Measurements from ENCODE around the gene MAT2B. TPM values are rescaled to one million over a fixed set of nuclear protein-coding genes. Genes with fewer than 3 reads are reported as not detected.

MAT2B gene
- total and polyA plus RNA-seq, 2 of the 13 experiments (the other 11 are each of a cell fraction or from before 2014, with no cell fraction given) = 20.2 to 37.1 TPM

DNA sequence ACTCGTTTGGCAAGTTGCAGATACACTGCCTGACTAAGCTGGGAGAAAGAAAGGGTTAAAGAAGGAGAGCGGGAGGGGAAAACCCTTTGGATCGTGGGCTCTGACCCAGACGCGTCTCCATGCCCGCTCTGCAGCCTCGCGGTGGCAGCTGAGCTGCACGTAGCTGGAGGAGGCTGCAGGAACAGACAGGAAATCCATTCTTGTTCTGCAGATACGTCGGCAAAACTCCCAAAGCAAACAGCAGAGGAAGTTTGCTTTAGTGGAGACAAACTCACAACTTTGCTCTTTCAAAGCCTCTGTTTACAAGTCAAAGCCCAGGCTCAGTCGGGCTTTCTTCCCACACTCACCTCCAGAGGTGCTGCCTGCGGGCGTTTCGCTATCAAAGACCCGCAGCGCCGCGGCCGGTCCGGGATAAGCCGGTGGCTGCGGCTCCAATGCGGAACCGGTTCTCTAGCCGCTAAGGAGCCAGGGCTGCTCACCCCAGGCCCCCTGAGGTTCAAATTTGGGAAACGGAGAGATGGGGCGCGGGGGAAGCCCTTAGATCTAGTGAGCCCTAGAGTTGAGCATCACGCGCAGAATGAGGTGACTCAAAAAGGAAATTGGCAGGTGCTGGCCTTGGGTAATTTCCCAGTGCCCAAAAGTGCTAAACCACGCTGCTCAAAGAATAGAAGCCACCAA is 60.7 kb downstream of the MAT2B start (continued):
- TF ChIP-seq HOXA9 (CRISPR knock-in tag; IDR thresholded peaks at IDR 0.05; ENCODE audit: borderline replicate concordance) (no peak), SALL1 (CRISPR knock-in tag; IDR thresholded peaks at IDR 0.05) (peak; percentile 46), ASH2L (IDR thresholded peaks at IDR 0.05; ENCODE audit: insufficient read length, low read depth, low read length) (peak; percentile 32), ZFP36L2 (CRISPR knock-in tag; IDR thresholded peaks at IDR 0.05) (no peak), ZNF761 (CRISPR knock-in tag; conservative IDR thresholded peaks at IDR 0.05) (peak; percentile 87; the same call in 1 of the 2 replicates), PCBP2 (optimal IDR thresholded peaks at IDR 0.05; ENCODE audit: low read depth, low read length, poor library complexity, severe bottlenecking) (no peak), ZNF17 (CRISPR knock-in tag; IDR thresholded peaks at IDR 0.05) (no peak), ZNF605 (CRISPR knock-in tag; IDR thresholded peaks at IDR 0.05) (peak; percentile 66), ZNF652 (CRISPR knock-in tag; IDR thresholded peaks at IDR 0.05; ENCODE audit: borderline replicate concordance, low read depth) (peak; percentile 95), ZNF562 (CRISPR knock-in tag; IDR thresholded peaks at IDR 0.05; ENCODE audit: borderline replicate concordance) (no peak), ZNF501 (CRISPR knock-in tag; IDR thresholded peaks at IDR 0.05) (peak; percentile 19; the same call in 1 of the 2 replicates), NCOR1 (IDR thresholded peaks at IDR 0.05; ENCODE audit: borderline replicate concordance, low read length) (no peak), SAP130 (CRISPR knock-in tag; IDR thresholded peaks at IDR 0.05; ENCODE audit: low read depth) (peak; percentile 43), PHB2 (IDR thresholded peaks at IDR 0.05; ENCODE audit: partially characterized antibody) (no peak), ZFP37 (CRISPR knock-in tag; IDR thresholded peaks at IDR 0.05; ENCODE audit: borderline replicate concordance) (0 out of 2 replicates have a peak, but pooled peaks have one; percentile 28)
- TF ChIP-seq, protein P1, sequence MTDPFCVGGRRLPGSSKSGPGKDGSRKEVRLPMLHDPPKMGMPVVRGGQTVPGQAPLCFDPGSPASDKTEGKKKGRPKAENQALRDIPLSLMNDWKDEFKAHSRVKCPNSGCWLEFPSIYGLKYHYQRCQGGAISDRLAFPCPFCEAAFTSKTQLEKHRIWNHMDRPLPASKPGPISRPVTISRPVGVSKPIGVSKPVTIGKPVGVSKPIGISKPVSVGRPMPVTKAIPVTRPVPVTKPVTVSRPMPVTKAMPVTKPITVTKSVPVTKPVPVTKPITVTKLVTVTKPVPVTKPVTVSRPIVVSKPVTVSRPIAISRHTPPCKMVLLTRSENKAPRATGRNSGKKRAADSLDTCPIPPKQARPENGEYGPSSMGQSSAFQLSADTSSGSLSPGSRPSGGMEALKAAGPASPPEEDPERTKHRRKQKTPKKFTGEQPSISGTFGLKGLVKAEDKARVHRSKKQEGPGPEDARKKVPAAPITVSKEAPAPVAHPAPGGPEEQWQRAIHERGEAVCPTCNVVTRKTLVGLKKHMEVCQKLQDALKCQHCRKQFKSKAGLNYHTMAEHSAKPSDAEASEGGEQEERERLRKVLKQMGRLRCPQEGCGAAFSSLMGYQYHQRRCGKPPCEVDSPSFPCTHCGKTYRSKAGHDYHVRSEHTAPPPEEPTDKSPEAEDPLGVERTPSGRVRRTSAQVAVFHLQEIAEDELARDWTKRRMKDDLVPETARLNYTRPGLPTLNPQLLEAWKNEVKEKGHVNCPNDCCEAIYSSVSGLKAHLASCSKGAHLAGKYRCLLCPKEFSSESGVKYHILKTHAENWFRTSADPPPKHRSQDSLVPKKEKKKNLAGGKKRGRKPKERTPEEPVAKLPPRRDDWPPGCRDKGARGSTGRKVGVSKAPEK (CRISPR knock-in tag; IDR thresholded peaks at IDR 0.05; ENCODE audit: borderline replicate concordance) = no peak
- TF ChIP-seq, protein P2, sequence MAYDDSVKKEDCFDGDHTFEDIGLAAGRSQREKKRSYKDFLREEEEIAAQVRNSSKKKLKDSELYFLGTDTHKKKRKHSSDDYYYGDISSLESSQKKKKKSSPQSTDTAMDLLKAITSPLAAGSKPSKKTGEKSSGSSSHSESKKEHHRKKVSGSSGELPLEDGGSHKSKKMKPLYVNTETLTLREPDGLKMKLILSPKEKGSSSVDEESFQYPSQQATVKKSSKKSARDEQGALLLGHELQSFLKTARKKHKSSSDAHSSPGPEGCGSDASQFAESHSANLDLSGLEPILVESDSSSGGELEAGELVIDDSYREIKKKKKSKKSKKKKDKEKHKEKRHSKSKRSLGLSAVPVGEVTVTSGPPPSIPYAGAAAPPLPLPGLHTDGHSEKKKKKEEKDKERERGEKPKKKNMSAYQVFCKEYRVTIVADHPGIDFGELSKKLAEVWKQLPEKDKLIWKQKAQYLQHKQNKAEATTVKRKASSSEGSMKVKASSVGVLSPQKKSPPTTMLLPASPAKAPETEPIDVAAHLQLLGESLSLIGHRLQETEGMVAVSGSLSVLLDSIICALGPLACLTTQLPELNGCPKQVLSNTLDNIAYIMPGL (CRISPR knock-in tag; IDR thresholded peaks at IDR 0.05; ENCODE audit: borderline replicate concordance in 1 of 2, low read depth in 1 of 2) = peak in 1 of 2 experiments; percentile 53; a peak in 2 of 4 replicates
- TF ChIP-seq, protein P3, sequence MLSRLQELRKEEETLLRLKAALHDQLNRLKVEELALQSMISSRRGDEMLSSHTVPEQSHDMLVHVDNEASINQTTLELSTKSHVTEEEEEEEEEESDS (CRISPR knock-in tag; IDR thresholded peaks at IDR 0.05; ENCODE audit: borderline replicate concordance) = no peak
- TF ChIP-seq, protein P4, sequence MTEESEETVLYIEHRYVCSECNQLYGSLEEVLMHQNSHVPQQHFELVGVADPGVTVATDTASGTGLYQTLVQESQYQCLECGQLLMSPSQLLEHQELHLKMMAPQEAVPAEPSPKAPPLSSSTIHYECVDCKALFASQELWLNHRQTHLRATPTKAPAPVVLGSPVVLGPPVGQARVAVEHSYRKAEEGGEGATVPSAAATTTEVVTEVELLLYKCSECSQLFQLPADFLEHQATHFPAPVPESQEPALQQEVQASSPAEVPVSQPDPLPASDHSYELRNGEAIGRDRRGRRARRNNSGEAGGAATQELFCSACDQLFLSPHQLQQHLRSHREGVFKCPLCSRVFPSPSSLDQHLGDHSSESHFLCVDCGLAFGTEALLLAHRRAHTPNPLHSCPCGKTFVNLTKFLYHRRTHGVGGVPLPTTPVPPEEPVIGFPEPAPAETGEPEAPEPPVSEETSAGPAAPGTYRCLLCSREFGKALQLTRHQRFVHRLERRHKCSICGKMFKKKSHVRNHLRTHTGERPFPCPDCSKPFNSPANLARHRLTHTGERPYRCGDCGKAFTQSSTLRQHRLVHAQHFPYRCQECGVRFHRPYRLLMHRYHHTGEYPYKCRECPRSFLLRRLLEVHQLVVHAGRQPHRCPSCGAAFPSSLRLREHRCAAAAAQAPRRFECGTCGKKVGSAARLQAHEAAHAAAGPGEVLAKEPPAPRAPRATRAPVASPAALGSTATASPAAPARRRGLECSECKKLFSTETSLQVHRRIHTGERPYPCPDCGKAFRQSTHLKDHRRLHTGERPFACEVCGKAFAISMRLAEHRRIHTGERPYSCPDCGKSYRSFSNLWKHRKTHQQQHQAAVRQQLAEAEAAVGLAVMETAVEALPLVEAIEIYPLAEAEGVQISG (CRISPR knock-in tag; IDR thresholded peaks at IDR 0.05) = peak; percentile 44; the same call in 1 of the 2 replicates
- TF ChIP-seq, protein P5, sequence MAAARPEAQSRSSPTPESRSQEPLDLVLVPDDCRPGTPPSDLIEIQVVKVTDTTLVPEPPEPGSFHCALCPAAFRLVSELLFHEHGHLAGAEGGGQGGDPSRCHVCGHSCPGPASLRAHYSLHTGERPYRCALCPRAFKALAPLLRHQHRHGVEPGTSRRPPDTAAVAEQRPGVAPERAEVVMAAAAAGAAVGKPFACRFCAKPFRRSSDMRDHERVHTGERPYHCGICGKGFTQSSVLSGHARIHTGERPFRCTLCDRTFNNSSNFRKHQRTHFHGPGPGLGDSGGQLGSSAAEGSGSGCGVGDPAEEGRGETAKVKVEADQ (CRISPR knock-in tag; IDR thresholded peaks at IDR 0.05; ENCODE audit: borderline replicate concordance) = no peak
